Neural cell (in vitro differentiated cells): ENCODE results near the gene LDLRAD4. TPM values are rescaled to one million over a fixed set of nuclear protein-coding genes. Genes with fewer than 3 reads are reported as not detected.

Experiments
- H2AFZ ChIP-seq: fragments of 200-600, 300-800 bp; sonication (generic), shearing (Covaris generic); 2 replicates; pipeline ENCODE4 v1.6.0; 2014; ENCODE audit warnings: low read depth, mild to moderate bottlenecking, antibody characterized with exemption, low read length, moderate library complexity
- H3F3A ChIP-seq: fragments of 200-600 bp; shearing (Covaris generic); 2 replicates; pipeline ENCODE4 v1.6.1; 2016; ENCODE audit warnings: mild to moderate bottlenecking, moderate library complexity, mixed read lengths, antibody characterized with exemption, low read length; ENCODE audit not compliant: insufficient read depth, poor library complexity, severe bottlenecking
- H3K27ac ChIP-seq: fragments of 200-600, 300-800 bp; sonication (generic), shearing (Covaris generic); 2 replicates; pipeline ENCODE4 v1.5.1; 2014; ENCODE audit warnings: mild to moderate bottlenecking, low read length, moderate library complexity
- H3K27me3 ChIP-seq: fragments of 300-800, 200-600 bp; sonication (generic), shearing (Covaris generic); 2 replicates; pipeline ENCODE4 v1.6.0; 2014; ENCODE audit warnings: mild to moderate bottlenecking, low read depth, low read length, moderate library complexity; ENCODE audit not compliant: insufficient read depth
- H3K36me3 ChIP-seq: fragments of 300-800, 200-600 bp; sonication (generic), shearing (Covaris generic); 2 replicates; pipeline ENCODE4 v1.5.1; 2014; ENCODE audit warnings: mild to moderate bottlenecking, antibody characterized with exemption, low read length, moderate library complexity; ENCODE audit not compliant: insufficient read depth
- H3K4me2 ChIP-seq: fragments of 300-800, 200-600 bp; sonication (generic), shearing (Covaris generic); 2 replicates; pipeline ENCODE4 v1.6.0; 2014; ENCODE audit warnings: mild to moderate bottlenecking, low read length
- H3K4me3 ChIP-seq: fragments of 300-800, 200-600 bp; sonication (generic), shearing (Covaris generic); 2 replicates; pipeline ENCODE4 v1.5.1; 2014; ENCODE audit warnings: mild to moderate bottlenecking, low read length, moderate library complexity
- H3K79me2 ChIP-seq: fragments of 200-600 bp; shearing (Covaris generic); replicated peaks from 2 replicates; pipeline ENCODE4 v1.6.0; 2014; ENCODE audit warnings: mild to moderate bottlenecking, low read length, moderate library complexity; ENCODE audit not compliant: insufficient read depth
- H3K9ac ChIP-seq: fragments of 300-800, 200-600 bp; sonication (generic), shearing (Covaris generic); 2 replicates; pipeline ENCODE4 v1.6.1; 2016; ENCODE audit warnings: mild to moderate bottlenecking, low read length, mixed read lengths
- H3K9me2 ChIP-seq: fragments of 200-600 bp; shearing (Covaris generic); 2 replicates; pipeline ENCODE4 v1.6.1; 2016; ENCODE audit warnings: mild to moderate bottlenecking, low read length, mixed read lengths; ENCODE audit not compliant: insufficient read depth
- H3K9me3 ChIP-seq: fragments of 200-600, 300-800 bp; sonication (generic), shearing (Covaris generic); 2 replicates; pipeline ENCODE4 v1.6.1; 2016; ENCODE audit warnings: mild to moderate bottlenecking, mixed run types, low read length, moderate library complexity, mixed read lengths
- H4K20me1 ChIP-seq: fragments of 200-600 bp; shearing (Covaris generic); 2 replicates; pipeline ENCODE4 v1.6.1; 2016; ENCODE audit warnings: mild to moderate bottlenecking, mixed run types; ENCODE audit not compliant: insufficient read depth
- EP300 ChIP-seq: fragments of 450-650 bp; conservative IDR thresholded peaks from 2 replicates; pipeline ENCODE4 v1.6.1; 2014; ENCODE audit warnings: antibody characterized with exemption, mild to moderate bottlenecking, moderate library complexity; ENCODE audit not compliant: poor library complexity, severe bottlenecking
- EZH2 ChIP-seq: fragments of 200-600, 300-800 bp; shearing (Covaris generic), sonication (generic); IDR thresholded peaks from 2 replicates; pipeline ENCODE4 v1.6.1; 2014; ENCODE audit warnings: antibody characterized with exemption, low read length, borderline replicate concordance, mild to moderate bottlenecking; ENCODE audit not compliant: insufficient read depth, poor library complexity, severe bottlenecking
- MXI1 ChIP-seq: fragments of 450-650 bp; conservative IDR thresholded peaks from 2 replicates; pipeline ENCODE4 v1.6.1; 2014; ENCODE audit warnings: antibody characterized with exemption, mild to moderate bottlenecking; ENCODE audit not compliant: poor library complexity, severe bottlenecking
- POLR2AphosphoS5 ChIP-seq: IDR thresholded peaks from 2 replicates; pipeline ENCODE4 v1.6.1; 2012
- RAD21 ChIP-seq: fragments of 450-650 bp; conservative IDR thresholded peaks from 2 replicates; pipeline ENCODE4 v1.6.1; 2014; ENCODE audit warnings: antibody characterized with exemption, mild to moderate bottlenecking, moderate library complexity
- SMC3 ChIP-seq: fragments of 450-650 bp; conservative IDR thresholded peaks from 2 replicates; pipeline ENCODE4 v1.6.1; 2014; ENCODE audit warnings: antibody characterized with exemption, mild to moderate bottlenecking, moderate library complexity; ENCODE audit not compliant: poor library complexity
- TAF1 ChIP-seq: IDR thresholded peaks from 2 replicates; pipeline ENCODE4 v1.6.1; 2012; ENCODE audit warnings: low read depth
- polyA plus RNA-seq: library from polyadenylated mRNA; depleted of rRNA; stranded (reverse); fragments of >200 nt; gene quantifications from 2 replicates; pipeline ENCODE4 v1.2.3, GENCODE V29; 2014
- TF ChIP-seq, protein P1 (sequence below): IDR thresholded peaks from 2 replicates; pipeline ENCODE4 v1.6.1; 2012; ENCODE audit warnings: borderline replicate concordance
- TF ChIP-seq, protein P2 (sequence below): fragments of 450-650 bp; IDR thresholded peaks from 2 replicates; pipeline ENCODE4 v1.5.1; 2014; ENCODE audit warnings: antibody characterized with exemption, mild to moderate bottlenecking, moderate library complexity; ENCODE audit not compliant: poor library complexity, severe bottlenecking

The LDLRAD4 gene
- polyA plus RNA-seq, 1 donor from 2014 or later = 3.7 TPM

DNA sequence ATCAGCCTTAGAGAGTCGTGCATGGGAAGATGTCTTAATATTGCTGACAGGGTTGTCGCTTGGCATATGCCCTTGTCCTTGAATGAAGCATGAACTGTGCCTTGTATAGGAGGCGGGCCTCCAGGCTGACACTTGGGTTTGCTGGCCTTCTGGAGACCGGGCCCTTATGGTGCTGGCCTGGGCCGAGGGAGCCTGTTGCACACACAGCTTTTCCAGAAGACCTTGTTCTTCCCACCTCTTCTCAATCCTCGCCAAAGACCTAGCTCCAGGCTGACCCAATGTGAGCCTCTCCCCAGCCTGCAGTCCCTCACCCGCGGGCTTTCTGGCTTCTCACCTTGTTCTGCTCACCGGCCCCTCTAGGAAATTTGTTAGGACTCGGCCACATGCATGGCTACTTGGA lies 308.7 kb downstream of the LDLRAD4 start:
- H3K4me2 ChIP-seq = no peak overlapping the region
- H3K9me3 ChIP-seq = no peaks in the 10 kb centered on the region
- H3F3A ChIP-seq = no peaks in the 10 kb centered on the region
- no peaks in the 10 kb centered on the region for H3K27me3 ChIP-seq
- no peak overlapping the region for H3K4me3 ChIP-seq
- no peaks in the 10 kb centered on the region for H4K20me1 ChIP-seq
- no peaks in the 10 kb centered on the region for H3K9me2 ChIP-seq
- no peak for TF ChIP-seq TAF1
- TF ChIP-seq, protein P1, sequence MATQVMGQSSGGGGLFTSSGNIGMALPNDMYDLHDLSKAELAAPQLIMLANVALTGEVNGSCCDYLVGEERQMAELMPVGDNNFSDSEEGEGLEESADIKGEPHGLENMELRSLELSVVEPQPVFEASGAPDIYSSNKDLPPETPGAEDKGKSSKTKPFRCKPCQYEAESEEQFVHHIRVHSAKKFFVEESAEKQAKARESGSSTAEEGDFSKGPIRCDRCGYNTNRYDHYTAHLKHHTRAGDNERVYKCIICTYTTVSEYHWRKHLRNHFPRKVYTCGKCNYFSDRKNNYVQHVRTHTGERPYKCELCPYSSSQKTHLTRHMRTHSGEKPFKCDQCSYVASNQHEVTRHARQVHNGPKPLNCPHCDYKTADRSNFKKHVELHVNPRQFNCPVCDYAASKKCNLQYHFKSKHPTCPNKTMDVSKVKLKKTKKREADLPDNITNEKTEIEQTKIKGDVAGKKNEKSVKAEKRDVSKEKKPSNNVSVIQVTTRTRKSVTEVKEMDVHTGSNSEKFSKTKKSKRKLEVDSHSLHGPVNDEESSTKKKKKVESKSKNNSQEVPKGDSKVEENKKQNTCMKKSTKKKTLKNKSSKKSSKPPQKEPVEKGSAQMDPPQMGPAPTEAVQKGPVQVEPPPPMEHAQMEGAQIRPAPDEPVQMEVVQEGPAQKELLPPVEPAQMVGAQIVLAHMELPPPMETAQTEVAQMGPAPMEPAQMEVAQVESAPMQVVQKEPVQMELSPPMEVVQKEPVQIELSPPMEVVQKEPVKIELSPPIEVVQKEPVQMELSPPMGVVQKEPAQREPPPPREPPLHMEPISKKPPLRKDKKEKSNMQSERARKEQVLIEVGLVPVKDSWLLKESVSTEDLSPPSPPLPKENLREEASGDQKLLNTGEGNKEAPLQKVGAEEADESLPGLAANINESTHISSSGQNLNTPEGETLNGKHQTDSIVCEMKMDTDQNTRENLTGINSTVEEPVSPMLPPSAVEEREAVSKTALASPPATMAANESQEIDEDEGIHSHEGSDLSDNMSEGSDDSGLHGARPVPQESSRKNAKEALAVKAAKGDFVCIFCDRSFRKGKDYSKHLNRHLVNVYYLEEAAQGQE = no peak
- no peak for TF ChIP-seq RAD21
- no peak for TF ChIP-seq POLR2AphosphoS5
- no peak for TF ChIP-seq EP300
- no peak for TF ChIP-seq SMC3
- TF ChIP-seq MXI1 = no peak
- TF ChIP-seq EZH2 = no peak
- TF ChIP-seq, protein P2, sequence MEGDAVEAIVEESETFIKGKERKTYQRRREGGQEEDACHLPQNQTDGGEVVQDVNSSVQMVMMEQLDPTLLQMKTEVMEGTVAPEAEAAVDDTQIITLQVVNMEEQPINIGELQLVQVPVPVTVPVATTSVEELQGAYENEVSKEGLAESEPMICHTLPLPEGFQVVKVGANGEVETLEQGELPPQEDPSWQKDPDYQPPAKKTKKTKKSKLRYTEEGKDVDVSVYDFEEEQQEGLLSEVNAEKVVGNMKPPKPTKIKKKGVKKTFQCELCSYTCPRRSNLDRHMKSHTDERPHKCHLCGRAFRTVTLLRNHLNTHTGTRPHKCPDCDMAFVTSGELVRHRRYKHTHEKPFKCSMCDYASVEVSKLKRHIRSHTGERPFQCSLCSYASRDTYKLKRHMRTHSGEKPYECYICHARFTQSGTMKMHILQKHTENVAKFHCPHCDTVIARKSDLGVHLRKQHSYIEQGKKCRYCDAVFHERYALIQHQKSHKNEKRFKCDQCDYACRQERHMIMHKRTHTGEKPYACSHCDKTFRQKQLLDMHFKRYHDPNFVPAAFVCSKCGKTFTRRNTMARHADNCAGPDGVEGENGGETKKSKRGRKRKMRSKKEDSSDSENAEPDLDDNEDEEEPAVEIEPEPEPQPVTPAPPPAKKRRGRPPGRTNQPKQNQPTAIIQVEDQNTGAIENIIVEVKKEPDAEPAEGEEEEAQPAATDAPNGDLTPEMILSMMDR = no peak
- no peak overlapping the region for H3K27ac ChIP-seq
- no peaks in the 10 kb centered on the region for H3K36me3 ChIP-seq
- no peaks in the 10 kb centered on the region for H3K79me2 ChIP-seq
- H2AFZ ChIP-seq = no peak overlapping the region
- no peak overlapping the region for H3K9ac ChIP-seq

DNA sequence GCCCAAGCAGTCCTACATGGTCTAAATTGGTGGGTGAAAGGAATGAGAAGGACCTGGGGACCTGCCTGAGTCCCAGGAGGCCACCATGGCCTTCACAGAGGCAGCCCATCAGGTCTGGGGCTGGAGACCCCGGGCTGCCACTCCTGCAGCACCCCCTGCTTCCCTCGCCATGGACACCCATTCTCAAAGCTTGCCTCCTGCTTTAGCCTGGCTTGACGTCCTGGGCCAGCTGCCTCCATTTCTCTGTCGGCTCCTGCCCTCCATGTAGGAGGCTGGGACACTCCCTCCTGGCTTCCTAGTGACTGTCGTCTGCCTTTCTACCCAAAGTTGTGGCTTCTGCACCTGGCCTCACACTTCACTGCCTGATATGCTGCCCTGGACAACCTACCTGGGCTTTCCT lies 309.2 kb downstream of the LDLRAD4 start:
- Histone ChIP-seq H3K36me3 (no peaks in the 10 kb centered on the region), H2AFZ (no peak overlapping the region), H4K20me1 (no peaks in the 10 kb centered on the region), H3K9ac (no peak overlapping the region), H3K4me2 (no peak overlapping the region), H3K79me2 (no peaks in the 10 kb centered on the region), H3K27ac (no peak overlapping the region), H3K9me2 (no peaks in the 10 kb centered on the region), H3K4me3 (no peak overlapping the region), H3K9me3 (no peaks in the 10 kb centered on the region), H3F3A (no peaks in the 10 kb centered on the region), H3K27me3 (no peaks in the 10 kb centered on the region)
- no peak for TF ChIP-seq EP300
- TF ChIP-seq, protein P2 = no peak
- no peak for TF ChIP-seq EZH2
- no peak for TF ChIP-seq MXI1
- TF ChIP-seq, protein P1 = no peak
- TF ChIP-seq TAF1 = no peak
- TF ChIP-seq RAD21 = no peak
- TF ChIP-seq SMC3 = no peak
- no peak for TF ChIP-seq POLR2AphosphoS5
